GM21717 (cell line): ENCODE results near the gene TMCC1.
"Not testable (repeated sequence)": the region's sequence is repeated elsewhere in the genome, so short reads cannot be mapped to it uniquely, and the experiment has no call there.

Source experiments
- ATAC-seq: cut with Tn5 transposase; IDR thresholded peaks from one replicate; pipeline ENCODE4 v1.9.1; 2021; ENCODE audit warnings: mild to moderate bottlenecking, moderate library complexity; ENCODE audit not compliant: unreplicated experiment

Gene TMCC1

DNA sequence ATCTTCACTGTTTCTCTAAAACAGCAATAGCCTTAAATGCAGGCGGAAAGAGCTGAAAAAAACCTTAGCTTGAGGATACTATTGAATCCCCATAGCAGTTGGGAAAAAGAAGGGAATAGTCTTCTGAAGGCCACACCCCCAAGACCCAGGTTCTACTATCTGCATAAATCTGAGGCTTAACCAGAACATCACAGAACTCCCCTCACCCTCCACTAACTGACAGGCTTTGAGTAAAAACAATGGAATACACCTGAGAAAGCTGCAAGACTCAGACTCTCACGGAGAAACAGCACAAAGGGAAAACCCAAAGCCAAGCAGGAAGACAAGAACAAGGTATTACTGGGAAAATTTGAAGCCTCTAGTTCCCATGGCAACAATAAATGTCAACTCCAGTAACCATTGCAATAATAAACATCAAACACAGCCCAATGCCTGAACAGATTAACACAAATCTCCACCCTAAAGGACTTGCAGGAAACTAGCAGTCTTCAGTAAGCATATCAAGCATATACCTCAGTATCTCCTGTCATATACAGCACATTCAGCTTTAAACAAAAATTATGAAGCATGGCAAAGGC, 56.4 kb downstream of the TMCC1 start:
- no peak for ATAC-seq

DNA sequence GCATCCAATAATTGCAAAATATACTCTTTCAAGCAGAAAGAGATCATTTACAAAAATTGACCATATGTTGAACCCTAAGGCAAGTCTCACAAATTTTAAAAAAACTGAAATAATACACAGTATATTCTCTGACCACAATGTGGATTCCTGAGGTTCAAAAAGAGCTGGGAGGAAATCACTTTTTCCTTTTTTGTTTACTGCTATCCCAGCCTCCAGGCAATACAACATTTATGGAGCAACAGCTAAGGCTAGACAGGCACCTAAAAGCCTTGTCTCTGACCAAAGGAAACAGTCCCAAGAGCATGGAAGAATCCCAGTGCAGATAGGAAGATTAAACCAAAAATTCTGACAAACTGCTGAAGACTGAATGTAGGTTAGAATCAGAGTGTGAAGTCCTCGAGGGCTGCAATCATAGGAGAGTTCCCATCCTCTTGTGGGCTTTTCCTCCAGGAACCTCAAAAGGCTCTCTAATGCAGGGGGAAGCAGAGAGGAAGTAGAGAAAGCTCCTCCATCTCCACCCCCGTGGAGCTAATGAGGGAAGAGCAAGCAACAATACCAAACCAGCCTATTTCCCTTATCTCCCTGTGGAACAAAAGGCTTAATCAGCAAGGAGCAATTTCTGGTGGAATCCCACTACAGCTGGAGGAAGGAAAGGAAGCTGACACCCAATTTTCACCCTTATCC, 57.0 kb downstream of the TMCC1 start:
- ATAC-seq = no peak

GRCh38 chr3:129835198-129835597, 58.3 kb downstream of the TMCC1 start:
- ATAC-seq = no peak

GRCh38 chr3:129834580-129834979, 58.9 kb downstream of the TMCC1 start:
- ATAC-seq = no peak

DNA sequence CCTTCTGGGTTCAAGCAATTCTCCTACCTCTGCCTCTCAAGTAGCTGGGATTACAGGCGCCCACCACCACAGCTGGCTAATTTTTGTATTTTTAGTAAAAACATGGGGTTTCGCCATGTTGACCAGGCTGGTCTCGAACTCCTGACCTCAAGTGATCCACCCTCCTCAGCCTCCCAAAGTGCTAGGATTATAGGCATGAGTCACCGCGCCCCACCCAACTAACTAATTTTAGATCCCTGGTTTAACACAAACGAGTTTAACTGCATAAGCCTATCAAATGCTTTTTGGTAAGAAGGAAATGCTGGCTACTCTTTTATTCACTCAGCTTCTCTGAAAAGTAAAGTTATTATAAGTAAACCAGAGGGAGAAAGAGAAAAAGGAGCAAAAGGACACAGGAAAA, 61.6 kb downstream of the TMCC1 start:
- ATAC-seq = not testable (repeated sequence)

DNA sequence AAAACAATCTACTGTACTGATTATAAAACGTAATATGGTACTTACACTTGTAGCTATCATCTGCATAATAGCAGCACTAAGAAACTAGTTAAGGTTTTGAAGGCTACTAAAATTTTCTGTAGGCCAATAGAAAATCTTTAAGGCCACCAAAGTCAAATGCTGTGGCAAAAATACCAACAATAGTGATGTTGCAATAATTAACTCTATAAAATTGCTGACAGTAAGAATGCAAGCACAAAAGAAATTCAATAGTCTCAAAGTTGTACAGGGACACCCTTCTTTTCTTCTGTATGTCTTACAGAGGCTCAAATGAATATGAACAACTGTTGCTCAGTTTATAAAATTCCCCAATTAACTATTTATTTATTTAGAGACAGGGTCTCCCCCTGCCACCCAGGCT, 62.0 kb downstream of the TMCC1 start:
- no peak for ATAC-seq

- no peak for ATAC-seq
Measured at GRCh38 chr3:129829640-129830039, 63.9 kb downstream of the TMCC1 start.

- peak; percentile 73 for ATAC-seq
Measured at GRCh38 chr3:129827765-129828164, 65.7 kb downstream of the TMCC1 start.

DNA sequence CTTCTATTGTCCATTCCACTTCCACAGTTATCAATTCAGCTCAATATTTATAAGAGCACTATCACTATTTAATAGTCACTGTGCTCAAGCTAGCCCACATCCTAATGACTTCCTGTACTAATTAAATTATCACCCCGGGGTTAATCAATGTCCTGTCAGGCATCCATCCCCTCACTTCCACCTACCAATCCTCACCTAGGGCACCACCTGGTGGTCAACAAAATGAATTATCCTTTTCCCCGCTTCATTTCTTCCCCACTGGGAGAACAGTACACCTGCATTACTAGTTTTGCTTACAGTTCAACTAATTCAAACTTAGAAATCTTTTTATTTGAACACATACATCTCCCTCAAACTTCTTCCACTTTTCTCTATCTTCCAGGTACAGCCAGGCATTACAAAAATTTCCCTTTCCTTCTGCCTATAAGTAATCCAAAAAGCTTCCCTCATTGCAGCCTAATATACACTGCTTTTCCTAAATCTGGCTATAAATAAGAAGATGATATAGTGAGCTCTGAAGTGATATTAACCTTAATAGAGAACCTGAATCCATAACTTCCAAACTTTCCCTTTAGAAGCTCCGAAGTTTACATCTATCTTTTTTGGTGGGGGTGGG, 68.5 kb downstream of the TMCC1 start:
- ATAC-seq = no peak

DNA sequence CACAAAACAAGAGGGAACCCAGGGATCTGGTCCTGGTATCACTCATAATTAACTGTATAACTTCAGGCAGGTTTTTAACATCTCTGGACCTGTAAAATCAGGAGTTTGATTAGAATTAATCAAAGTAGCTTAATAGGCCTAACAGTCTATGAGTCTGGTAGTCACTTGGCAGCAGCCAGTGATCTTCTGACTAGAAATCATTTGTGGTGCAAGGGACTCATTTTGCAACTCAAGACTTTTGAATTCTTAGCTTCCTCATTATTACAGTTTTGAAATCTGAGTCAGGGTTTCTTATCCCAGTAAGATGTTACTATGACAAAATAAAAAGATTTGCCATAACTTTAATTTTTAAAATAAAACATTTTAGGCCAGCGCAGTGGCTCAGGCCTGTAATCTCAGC, 70.8 kb downstream of the TMCC1 start:
- ATAC-seq = no peak

- ATAC-seq = no peak
Measured at GRCh38 chr3:129822241-129822640, 71.3 kb downstream of the TMCC1 start.

GRCh38 chr3:129820587-129820986, 72.9 kb downstream of the TMCC1 start:
- no peak for ATAC-seq

GRCh38 chr3:129812589-129812988, 80.9 kb downstream of the TMCC1 start:
- no peak for ATAC-seq

- ATAC-seq = no peak
Measured at GRCh38 chr3:129809297-129809696, 84.2 kb downstream of the TMCC1 start.

DNA sequence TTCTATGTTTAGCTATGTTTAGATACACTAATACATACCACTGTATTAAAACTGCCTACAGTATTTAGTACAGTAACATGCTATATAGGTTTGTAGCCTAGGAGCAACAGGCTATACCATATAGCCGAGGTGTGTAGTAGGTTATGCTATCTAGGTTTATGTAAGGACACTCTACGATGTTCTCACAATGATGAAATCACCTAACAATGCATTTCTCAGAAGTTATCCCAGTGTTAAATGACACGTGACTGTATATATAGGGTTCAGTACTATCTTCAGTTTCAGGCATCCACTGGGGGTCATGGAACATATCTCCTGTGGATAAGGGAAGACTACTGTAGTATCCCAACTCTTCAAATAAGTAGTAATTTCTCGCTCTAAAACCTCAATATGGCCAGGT, 97.4 kb downstream of the TMCC1 start:
- ATAC-seq = no peak

DNA sequence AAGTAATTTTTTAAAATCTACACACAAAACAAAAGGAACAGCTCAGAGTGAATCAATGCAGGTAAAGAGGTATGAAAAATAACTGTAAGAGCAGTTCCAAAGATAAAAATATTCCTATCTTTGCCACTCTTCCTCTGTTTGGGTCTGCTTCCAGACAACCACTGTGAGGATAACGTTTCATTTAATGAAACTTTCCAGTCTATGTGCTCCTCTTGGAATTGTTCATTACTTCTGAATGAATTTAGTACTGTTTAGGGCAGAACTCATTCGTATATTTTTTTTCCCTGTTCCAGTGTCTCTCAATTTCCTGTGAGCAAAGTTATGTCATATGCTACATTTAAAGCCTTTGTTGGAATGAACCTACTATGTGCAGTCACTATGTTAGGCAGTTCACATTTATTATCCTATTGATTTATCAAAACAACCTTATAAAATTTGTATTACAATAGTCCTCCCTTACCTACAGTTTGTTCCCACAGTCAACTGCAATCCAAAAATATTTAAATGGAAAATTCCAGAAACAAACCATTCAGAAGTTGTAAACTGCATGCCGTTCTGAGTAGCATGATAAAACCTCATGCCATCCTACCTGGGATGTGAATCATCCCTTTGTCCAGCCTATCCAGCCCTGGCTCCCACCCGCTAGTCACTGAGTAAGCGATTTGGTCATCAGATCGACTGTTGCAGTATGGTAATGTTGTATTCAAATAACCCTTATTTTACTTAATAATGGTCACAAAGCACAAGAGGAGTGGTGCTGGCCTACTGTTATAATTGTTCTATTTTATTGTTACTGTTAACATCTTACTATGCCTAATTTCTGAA, 98.1 kb downstream of the TMCC1 start:
- ATAC-seq = no peak

DNA sequence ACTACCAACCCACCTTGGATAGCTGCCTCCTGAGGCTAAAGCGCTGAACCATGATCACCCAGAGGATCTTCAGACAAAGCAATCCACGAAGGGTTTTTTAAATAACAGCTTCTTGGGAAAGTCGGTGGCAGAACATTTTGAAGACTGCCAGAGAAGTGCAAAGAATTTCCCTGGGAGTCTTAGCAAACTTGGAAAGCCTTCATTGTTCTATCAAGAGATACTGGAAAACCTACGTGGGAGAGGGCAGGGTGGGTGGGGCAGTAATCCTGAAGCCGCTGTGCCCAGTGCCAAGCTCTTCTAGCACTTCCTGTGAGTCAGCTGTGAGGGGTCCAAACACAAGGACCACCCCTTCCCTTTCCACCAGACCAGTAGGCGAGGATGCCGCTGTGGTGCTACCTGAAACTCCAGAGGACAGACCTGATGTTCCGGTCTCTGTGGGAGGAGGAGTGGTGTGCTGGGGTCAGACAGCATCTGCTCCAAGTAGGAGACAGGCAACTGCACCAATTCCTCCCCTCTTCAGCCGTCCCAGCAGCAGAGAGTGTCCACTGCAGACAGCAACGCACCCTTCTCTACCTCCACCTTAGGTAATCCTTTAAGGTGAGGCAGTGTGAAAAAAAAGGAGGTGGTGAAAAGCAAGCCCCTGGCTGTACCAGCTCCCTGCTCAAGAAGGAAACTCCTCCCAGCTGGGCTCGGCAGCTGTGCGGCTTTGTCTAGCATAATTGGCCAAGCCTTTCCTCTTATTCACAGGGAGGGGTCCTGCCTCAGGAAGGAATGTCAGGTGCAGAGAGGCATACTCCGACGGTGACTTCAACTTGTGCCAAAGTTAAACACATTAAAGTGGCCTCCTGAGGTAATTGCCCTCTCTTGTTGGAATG, 99.0 kb downstream of the TMCC1 start:
- peak; percentile 61 for ATAC-seq

GRCh38 chr3:129793942-129794310, 99.6 kb downstream of the TMCC1 start:
- ATAC-seq = no peak

- no peak for ATAC-seq
Measured at GRCh38 chr3:129793319-129793718, 100.2 kb downstream of the TMCC1 start.

DNA sequence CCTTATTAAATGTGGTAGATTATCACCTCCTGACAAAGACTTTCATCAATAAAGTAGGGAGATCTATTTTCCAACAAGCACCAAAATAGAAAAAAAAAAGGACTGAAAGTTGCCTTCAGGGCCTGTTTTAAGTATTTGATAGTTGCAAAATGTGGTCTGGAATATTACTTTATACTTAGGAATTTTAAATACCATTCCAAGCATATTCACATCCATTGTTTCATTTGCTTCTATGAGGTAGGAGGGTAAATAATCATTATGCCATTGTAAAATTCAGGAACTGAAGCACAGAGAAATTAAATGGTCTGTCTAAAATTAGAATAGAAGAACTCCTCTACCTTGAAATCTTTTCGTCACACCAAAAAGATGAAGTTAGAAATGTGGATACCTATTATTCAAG, 110.0 kb downstream of the TMCC1 start:
- ATAC-seq = no peak

- ATAC-seq = no peak
Measured at GRCh38 chr3:129778871-129779270, 114.6 kb downstream of the TMCC1 start.
